OCI-LY7 (cell line): ENCODE measurements around the gene TAS2R10.

Experiments
- EZH2phosphoT487 ChIP-seq: fragments of 200-600 bp; sonication (generic); IDR thresholded peaks from 2 replicates; pipeline ENCODE4 v1.6.1; 2018; ENCODE audit warnings: low read depth, borderline replicate concordance, mild to moderate bottlenecking, mixed run types, antibody characterized with exemption, low read length, moderate library complexity, mixed read lengths
- TF ChIP-seq, protein P1 (sequence below): fragments of 200-600 bp; sonication (generic); conservative IDR thresholded peaks from 2 replicates; pipeline ENCODE4 v1.5.1; 2014; ENCODE audit warnings: mild to moderate bottlenecking, antibody characterized with exemption, low read length, moderate library complexity, mixed read lengths

DNA sequence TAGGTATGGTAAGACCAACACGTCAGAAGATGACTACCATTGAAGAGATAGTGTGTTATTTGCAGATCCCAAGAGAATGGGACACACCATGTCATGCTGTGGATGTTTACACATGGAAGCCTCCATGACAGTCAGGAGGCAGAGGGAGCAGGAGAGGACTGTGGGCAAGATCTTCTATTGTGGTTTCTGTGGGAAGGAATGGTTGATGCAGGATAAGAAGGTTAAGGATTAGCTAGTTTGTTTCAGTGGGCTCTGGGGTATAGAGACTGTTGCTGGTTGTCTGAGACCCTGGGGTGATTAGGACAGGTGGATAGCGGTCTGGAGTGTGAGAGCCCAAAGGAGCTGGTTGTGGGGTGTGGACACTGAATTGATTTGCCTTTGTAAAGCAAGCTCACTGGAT, 47.1 kb downstream of the TAS2R10 start:
- TF ChIP-seq, protein P1, sequence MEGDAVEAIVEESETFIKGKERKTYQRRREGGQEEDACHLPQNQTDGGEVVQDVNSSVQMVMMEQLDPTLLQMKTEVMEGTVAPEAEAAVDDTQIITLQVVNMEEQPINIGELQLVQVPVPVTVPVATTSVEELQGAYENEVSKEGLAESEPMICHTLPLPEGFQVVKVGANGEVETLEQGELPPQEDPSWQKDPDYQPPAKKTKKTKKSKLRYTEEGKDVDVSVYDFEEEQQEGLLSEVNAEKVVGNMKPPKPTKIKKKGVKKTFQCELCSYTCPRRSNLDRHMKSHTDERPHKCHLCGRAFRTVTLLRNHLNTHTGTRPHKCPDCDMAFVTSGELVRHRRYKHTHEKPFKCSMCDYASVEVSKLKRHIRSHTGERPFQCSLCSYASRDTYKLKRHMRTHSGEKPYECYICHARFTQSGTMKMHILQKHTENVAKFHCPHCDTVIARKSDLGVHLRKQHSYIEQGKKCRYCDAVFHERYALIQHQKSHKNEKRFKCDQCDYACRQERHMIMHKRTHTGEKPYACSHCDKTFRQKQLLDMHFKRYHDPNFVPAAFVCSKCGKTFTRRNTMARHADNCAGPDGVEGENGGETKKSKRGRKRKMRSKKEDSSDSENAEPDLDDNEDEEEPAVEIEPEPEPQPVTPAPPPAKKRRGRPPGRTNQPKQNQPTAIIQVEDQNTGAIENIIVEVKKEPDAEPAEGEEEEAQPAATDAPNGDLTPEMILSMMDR = no peak
- no peak for TF ChIP-seq EZH2phosphoT487
